Measurements from ENCODE around the gene DPYD. TPM values are rescaled to one million over a fixed set of nuclear protein-coding genes. Genes with fewer than 3 reads are reported as not detected.

Gene DPYD
- polyA plus RNA-seq, 1 donor from 2014 or later: 3.8 TPM

GRCh38 chr1:97457446-97458089 lies 463.3 kb downstream of the DPYD start:
- Mint-ChIP-seq H3K27ac (no peak overlapping the region), H3K4me3 (no peak overlapping the region), H3K9me3 (peaks cover 0 to 5% (median 1%) of the 10 kb centered on the region in 3 donors), H3K36me3 (no peaks in the 10 kb centered on the region), H3K27me3 (peaks cover 2% of the 10 kb centered on the region), H3K4me1 (peaks cover 3 to 5% (median 3%) of the 10 kb centered on the region in 3 donors)

- no peak overlapping the region for H3K4me3 Mint-ChIP-seq
- no peak overlapping the region for H3K27ac Mint-ChIP-seq
- H3K36me3 Mint-ChIP-seq: no peaks in the 10 kb centered on the region
- peaks cover 0 to 5% (median 1%) of the 10 kb centered on the region in 3 donors for H3K9me3 Mint-ChIP-seq
- no peaks in the 10 kb centered on the region for H3K4me1 Mint-ChIP-seq
- H3K27me3 Mint-ChIP-seq: no peaks in the 10 kb centered on the region
Observed at GRCh38 chr1:97451944-97452343, 468.9 kb downstream of the DPYD start.

GRCh38 chr1:97451046-97451826 lies 469.6 kb downstream of the DPYD start:
- Mint-ChIP-seq H3K4me3 (no peak overlapping the region), H3K4me1 (no peaks in the 10 kb centered on the region), H3K9me3 (no peaks in the 10 kb centered on the region), H3K27ac (no peak overlapping the region), H3K27me3 (no peaks in the 10 kb centered on the region), H3K36me3 (no peaks in the 10 kb centered on the region)

GRCh38 chr1:97441966-97442365 lies 478.9 kb downstream of the DPYD start:
- Mint-ChIP-seq H3K4me1 (no peaks in the 10 kb centered on the region), H3K9me3 (peaks cover 0 to 1% (median under 1%) of the 10 kb centered on the region in 3 donors), H3K36me3 (no peaks in the 10 kb centered on the region), H3K4me3 (no peak overlapping the region), H3K27me3 (no peaks in the 10 kb centered on the region), H3K27ac (no peak overlapping the region)

DNA sequence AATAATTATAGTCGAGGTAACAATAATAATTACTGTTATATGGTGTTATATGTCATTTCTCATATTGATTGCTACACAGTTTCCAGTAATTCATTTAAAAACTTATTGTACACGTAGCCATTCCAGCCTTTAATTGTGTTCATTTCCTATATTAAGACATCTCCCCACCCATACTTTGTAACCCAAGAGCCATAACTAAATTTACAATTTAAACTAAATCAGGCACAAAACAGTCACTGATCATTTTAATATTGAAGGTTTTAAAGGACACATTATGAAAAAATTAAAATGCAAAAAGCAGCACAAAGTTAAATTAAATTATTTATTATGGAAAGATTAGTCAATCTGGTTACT lies 487.0 kb downstream of the DPYD start:
- no peak overlapping the region for H3K4me3 Mint-ChIP-seq
- H3K9me3 Mint-ChIP-seq: peaks cover 0 to 1% (median 1%) of the 10 kb centered on the region in 3 donors
- H3K4me1 Mint-ChIP-seq: no peaks in the 10 kb centered on the region

GRCh38 chr1:97433094-97433823 lies 487.6 kb downstream of the DPYD start:
- no peaks in the 10 kb centered on the region for H3K36me3 Mint-ChIP-seq
- no peak overlapping the region for H3K27ac Mint-ChIP-seq
- no peak overlapping the region for H3K4me3 Mint-ChIP-seq
- H3K27me3 Mint-ChIP-seq: no peaks in the 10 kb centered on the region
- peaks cover 0 to 1% (median 0%) of the 10 kb centered on the region in 3 donors for H3K9me3 Mint-ChIP-seq
- no peaks in the 10 kb centered on the region for H3K4me1 Mint-ChIP-seq

More for the DNA sequence above, 487.0 kb downstream of the DPYD start:
- Mint-ChIP-seq H3K27me3 (no peaks in the 10 kb centered on the region), H3K27ac (no peak overlapping the region), H3K36me3 (no peaks in the 10 kb centered on the region)

DNA sequence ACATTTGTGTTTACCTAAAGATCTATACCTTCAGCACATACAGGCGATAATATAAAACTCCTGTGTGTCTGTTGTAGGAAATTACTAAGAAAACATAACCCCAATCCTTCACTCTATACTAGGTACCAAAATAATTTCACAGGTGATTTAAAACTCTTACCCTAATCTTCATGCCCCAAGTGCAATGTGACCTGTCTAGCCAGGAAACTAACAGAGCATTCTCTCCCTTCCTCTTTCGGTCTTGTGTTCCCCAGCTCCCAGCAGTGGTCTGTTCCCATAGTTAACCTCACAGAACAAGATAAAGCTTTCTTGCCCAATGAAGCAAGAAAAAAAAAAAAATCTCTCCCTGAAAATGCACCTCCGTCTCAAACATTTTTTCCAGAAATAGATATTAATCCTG lies 493.5 kb downstream of the DPYD start:
- H3K4me1 Mint-ChIP-seq: no peaks in the 10 kb centered on the region
- no peaks in the 10 kb centered on the region for H3K27me3 Mint-ChIP-seq
- H3K4me3 Mint-ChIP-seq: no peak overlapping the region
- no peaks in the 10 kb centered on the region for H3K9me3 Mint-ChIP-seq
- H3K36me3 Mint-ChIP-seq: no peaks in the 10 kb centered on the region
- no peak overlapping the region for H3K27ac Mint-ChIP-seq

- no peaks in the 10 kb centered on the region for H3K4me1 Mint-ChIP-seq
- H3K9me3 Mint-ChIP-seq: no peaks in the 10 kb centered on the region
- H3K27ac Mint-ChIP-seq: no peak overlapping the region
- H3K36me3 Mint-ChIP-seq: no peaks in the 10 kb centered on the region
- H3K27me3 Mint-ChIP-seq: no peaks in the 10 kb centered on the region
- no peak overlapping the region for H3K4me3 Mint-ChIP-seq
Observed at GRCh38 chr1:97424209-97424608, 496.6 kb downstream of the DPYD start.

DNA sequence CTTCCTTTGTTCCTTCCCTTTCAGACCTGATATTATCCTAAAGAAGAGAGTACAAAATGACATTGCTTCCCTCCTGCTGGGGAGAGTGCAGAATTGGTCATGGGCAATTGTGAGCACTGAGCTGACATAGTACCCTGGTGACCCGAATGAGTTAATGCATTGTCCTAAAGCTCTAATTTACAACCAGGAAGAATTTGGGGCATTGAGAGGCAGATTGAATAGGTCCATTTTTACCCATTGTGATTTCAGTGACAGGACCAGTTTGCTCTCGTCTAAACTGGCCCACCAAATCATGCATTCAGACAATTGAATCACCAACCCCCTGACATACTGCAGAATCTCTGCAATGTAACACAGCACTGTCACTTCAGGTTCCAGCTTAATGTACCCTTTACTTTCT lies 497.4 kb downstream of the DPYD start:
- Mint-ChIP-seq H3K4me3 (no peak overlapping the region), H3K4me1 (no peaks in the 10 kb centered on the region), H3K9me3 (no peaks in the 10 kb centered on the region), H3K36me3 (no peaks in the 10 kb centered on the region), H3K27me3 (no peaks in the 10 kb centered on the region), H3K27ac (no peak overlapping the region)

DNA sequence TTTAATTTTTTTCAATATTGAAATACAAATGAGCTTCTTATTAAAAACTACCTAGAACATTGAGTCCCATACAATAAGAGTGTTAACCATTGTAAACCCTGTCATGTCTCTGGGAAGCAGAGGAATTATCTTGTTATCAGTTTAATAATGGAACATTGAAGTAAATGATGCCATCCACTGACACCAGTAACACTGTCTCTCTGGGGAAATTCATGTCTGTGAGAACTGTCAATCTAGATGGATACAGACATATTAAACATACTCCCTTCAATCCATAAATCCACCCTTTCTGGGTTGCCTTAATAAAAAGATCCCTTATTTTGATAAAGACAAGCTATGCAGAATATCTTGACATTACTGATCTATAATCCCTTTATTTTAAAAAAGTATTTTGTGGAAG lies 503.2 kb downstream of the DPYD start:
- Mint-ChIP-seq H3K4me3 (no peak overlapping the region), H3K27me3 (no peaks in the 10 kb centered on the region), H3K9me3 (no peaks in the 10 kb centered on the region), H3K4me1 (no peaks in the 10 kb centered on the region), H3K36me3 (no peaks in the 10 kb centered on the region), H3K27ac (no peak overlapping the region)

GRCh38 chr1:97414682-97415312 lies 506.0 kb downstream of the DPYD start:
- H3K4me3 Mint-ChIP-seq: no peak overlapping the region
- H3K36me3 Mint-ChIP-seq: no peaks in the 10 kb centered on the region
- no peak overlapping the region for H3K27ac Mint-ChIP-seq
- H3K9me3 Mint-ChIP-seq: no peaks in the 10 kb centered on the region
- no peaks in the 10 kb centered on the region for H3K27me3 Mint-ChIP-seq
- H3K4me1 Mint-ChIP-seq: no peaks in the 10 kb centered on the region

DNA sequence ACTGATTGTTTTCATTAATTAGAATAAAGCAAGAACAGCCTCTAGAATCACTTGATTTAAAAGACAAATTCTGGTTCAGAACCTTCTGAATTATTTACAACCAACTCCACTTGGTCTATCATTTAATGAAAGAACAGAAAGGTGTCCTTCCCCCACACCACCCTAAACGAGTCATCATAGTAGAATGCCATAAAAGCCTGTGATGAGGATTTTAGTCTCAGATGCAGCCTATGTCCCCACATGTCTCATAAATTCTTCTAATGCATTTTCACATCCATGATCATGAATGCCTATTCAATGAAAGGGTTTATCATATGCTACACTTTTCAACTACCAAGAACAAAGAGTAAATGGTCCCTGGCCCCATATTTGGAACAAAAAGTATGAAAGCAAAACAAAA lies 508.1 kb downstream of the DPYD start:
- Mint-ChIP-seq H3K4me3 (no peak overlapping the region), H3K27me3 (no peaks in the 10 kb centered on the region), H3K36me3 (no peaks in the 10 kb centered on the region), H3K9me3 (peaks cover 0 to under 1% (median 0%) of the 10 kb centered on the region in 3 donors), H3K4me1 (no peaks in the 10 kb centered on the region), H3K27ac (no peak overlapping the region)

- no peak overlapping the region for H3K27ac Mint-ChIP-seq
- no peak overlapping the region for H3K4me3 Mint-ChIP-seq
- H3K4me1 Mint-ChIP-seq: no peaks in the 10 kb centered on the region
- peaks cover 0 to 3% (median 0%) of the 10 kb centered on the region in 3 donors for H3K9me3 Mint-ChIP-seq
- no peaks in the 10 kb centered on the region for H3K27me3 Mint-ChIP-seq
- H3K36me3 Mint-ChIP-seq: no peaks in the 10 kb centered on the region
Observed at GRCh38 chr1:97412166-97412565, 508.7 kb downstream of the DPYD start.

- Mint-ChIP-seq H3K27me3 (no peaks in the 10 kb centered on the region), H3K27ac (no peak overlapping the region), H3K4me3 (no peak overlapping the region), H3K9me3 (peaks cover 0 to 5% (median 4%) of the 10 kb centered on the region in 3 donors), H3K4me1 (no peaks in the 10 kb centered on the region), H3K36me3 (no peaks in the 10 kb centered on the region)
Observed at GRCh38 chr1:97396463-97396862, 524.4 kb downstream of the DPYD start.

GRCh38 chr1:97392701-97393100 lies 528.1 kb downstream of the DPYD start:
- no peaks in the 10 kb centered on the region for H3K27me3 Mint-ChIP-seq
- H3K27ac Mint-ChIP-seq: no peak overlapping the region
- H3K4me3 Mint-ChIP-seq: no peak overlapping the region
- peaks cover 0 to 8% (median 2%) of the 10 kb centered on the region in 3 donors for H3K9me3 Mint-ChIP-seq
- no peaks in the 10 kb centered on the region for H3K4me1 Mint-ChIP-seq
- H3K36me3 Mint-ChIP-seq: no peaks in the 10 kb centered on the region
